ENCODE measurements around the gene PCBP1. TPM values are rescaled to one million over a fixed set of nuclear protein-coding genes. Genes with fewer than 3 reads are reported as not detected.

Gene PCBP1
- total and polyA plus RNA-seq, 2 experiments from 2014 or later: 212 to 393 TPM

DNA sequence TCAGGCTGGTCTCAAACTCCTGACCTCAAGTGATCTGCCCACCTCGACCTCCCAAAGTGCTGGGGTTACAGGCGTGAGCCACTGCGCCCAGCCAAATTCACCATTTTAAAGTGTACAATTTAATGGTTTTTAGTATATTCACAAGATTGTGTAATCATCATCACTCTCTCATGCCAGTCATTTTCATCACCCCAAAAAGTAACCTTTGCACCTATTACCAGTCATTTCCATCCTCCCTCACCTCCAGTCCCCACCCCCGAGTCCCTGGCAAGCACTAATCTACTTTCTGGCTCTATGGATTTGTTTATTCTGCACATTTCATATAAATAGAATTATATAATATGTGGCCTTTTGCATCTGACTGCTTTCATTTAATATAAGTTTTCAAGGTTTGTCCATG lies 10.8 kb downstream of the PCBP1 start:
- Mint-ChIP-seq H3K27me3 (ENCODE audit: insufficient read depth, low read depth, poor library complexity) (no peaks in the 10 kb centered on the region), H3K27ac (no peak overlapping the region), H3K9me3 (no peaks in the 10 kb centered on the region; the same call in 2 of the 3 replicates), H3K4me1 (peaks cover 6% of the 10 kb centered on the region), H3K36me3 (ENCODE audit: low read depth) (no peaks in the 10 kb centered on the region), H3K4me3 (no peak overlapping the region)
- ATAC-seq: no peak
- Histone ChIP-seq H3K4me3 (no peak overlapping the region), H3K79me2 (replicated peaks; ENCODE audit: insufficient read depth) (no peaks in the 10 kb centered on the region), H3F3A (replicated peaks; ENCODE audit: low read depth) (0 out of 2 replicates have a peak, but pooled peaks cover 4% of the 10 kb centered on the region), H3K36me3 (ENCODE audit: insufficient read depth) (no peaks in the 10 kb centered on the region), H3K4me1 (ENCODE audit: insufficient read depth) (peaks cover 1% of the 10 kb centered on the region; the same call in 1 of the 2 replicates), H4K20me1 (replicated peaks; ENCODE audit: insufficient read depth) (no peaks in the 10 kb centered on the region), H2AFZ (no peak overlapping the region), H3K9me2 (ENCODE audit: insufficient read depth) (no peaks in the 10 kb centered on the region), H3K27ac (ENCODE audit: low read depth) (no peak overlapping the region), H3K27me3 (ENCODE audit: insufficient read depth) (no peaks in the 10 kb centered on the region), H3K4me2 (no peak overlapping the region)
- DNase-seq (ENCODE audit: low spot score): no peak
- TF ChIP-seq ZNF114 (CRISPR knock-in tag; IDR thresholded peaks at IDR 0.05): no peak
- no peak for TF ChIP-seq ZNF462 (CRISPR knock-in tag; IDR thresholded peaks at IDR 0.05)
- TF ChIP-seq CTCF (conservative IDR thresholded peaks at IDR 0.05; ENCODE audit: low read depth in 2 of 2): no peak
- no peak for TF ChIP-seq JUNB (IDR thresholded peaks at IDR 0.05; ENCODE audit: unreplicated experiment)
- no peak for TF ChIP-seq EZH2 (IDR thresholded peaks at IDR 0.05; ENCODE audit: low read depth, unreplicated experiment)
- TF ChIP-seq, protein P1, sequence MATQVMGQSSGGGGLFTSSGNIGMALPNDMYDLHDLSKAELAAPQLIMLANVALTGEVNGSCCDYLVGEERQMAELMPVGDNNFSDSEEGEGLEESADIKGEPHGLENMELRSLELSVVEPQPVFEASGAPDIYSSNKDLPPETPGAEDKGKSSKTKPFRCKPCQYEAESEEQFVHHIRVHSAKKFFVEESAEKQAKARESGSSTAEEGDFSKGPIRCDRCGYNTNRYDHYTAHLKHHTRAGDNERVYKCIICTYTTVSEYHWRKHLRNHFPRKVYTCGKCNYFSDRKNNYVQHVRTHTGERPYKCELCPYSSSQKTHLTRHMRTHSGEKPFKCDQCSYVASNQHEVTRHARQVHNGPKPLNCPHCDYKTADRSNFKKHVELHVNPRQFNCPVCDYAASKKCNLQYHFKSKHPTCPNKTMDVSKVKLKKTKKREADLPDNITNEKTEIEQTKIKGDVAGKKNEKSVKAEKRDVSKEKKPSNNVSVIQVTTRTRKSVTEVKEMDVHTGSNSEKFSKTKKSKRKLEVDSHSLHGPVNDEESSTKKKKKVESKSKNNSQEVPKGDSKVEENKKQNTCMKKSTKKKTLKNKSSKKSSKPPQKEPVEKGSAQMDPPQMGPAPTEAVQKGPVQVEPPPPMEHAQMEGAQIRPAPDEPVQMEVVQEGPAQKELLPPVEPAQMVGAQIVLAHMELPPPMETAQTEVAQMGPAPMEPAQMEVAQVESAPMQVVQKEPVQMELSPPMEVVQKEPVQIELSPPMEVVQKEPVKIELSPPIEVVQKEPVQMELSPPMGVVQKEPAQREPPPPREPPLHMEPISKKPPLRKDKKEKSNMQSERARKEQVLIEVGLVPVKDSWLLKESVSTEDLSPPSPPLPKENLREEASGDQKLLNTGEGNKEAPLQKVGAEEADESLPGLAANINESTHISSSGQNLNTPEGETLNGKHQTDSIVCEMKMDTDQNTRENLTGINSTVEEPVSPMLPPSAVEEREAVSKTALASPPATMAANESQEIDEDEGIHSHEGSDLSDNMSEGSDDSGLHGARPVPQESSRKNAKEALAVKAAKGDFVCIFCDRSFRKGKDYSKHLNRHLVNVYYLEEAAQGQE (IDR thresholded peaks at IDR 0.05; ENCODE audit: unreplicated experiment): no peak
- TF ChIP-seq EZH2phosphoT487 (IDR thresholded peaks at IDR 0.05; ENCODE audit: unreplicated experiment): no peak
- no peak for TF ChIP-seq POLR2AphosphoS5 (IDR thresholded peaks at IDR 0.05; ENCODE audit: low read depth)
- no peak for TF ChIP-seq CREB1 (CRISPR knock-in tag; IDR thresholded peaks at IDR 0.05; ENCODE audit: low read depth)
